H1 (cell line): ENCODE measurements around the gene C17orf50. TPM values are rescaled to one million over a fixed set of nuclear protein-coding genes. Genes with fewer than 3 reads are reported as not detected.

Experiments used
- ATF3 ChIP-seq: IDR thresholded peaks from 2 replicates; pipeline ENCODE4 v1.6.1; 2011; ENCODE audit warnings: low read depth, mild to moderate bottlenecking, low read length; ENCODE audit not compliant: insufficient read depth
- BCL11A ChIP-seq, 2 experiments: IDR thresholded peaks; one replicate each; pipeline ENCODE4 v1.6.1; 2011; ENCODE audit warnings: low read depth in 2 of 2, low read length in 2 of 2, mild to moderate bottlenecking in 2 of 2
- CBX5 ChIP-seq: fragments of 300-800, 300-1000 bp; sonication (generic); IDR thresholded peaks from 2 replicates; pipeline ENCODE4 v1.7.1; 2016; ENCODE audit warnings: antibody characterized with exemption, low read length, low read depth
- EP300 ChIP-seq, 2 experiments: IDR thresholded peaks; 1 replicate in 1 of 2; 2 replicates in 1 of 2; pipeline ENCODE4 v1.6.1; 2011 to 2012; ENCODE audit warnings: low read depth in 2 of 2, low read length in 2 of 2, mild to moderate bottlenecking in 2 of 2, borderline replicate concordance in 1 of 2, inconsistent platforms in 1 of 2, moderate library complexity in 1 of 2
- EZH2 ChIP-seq: fragments of 200-600 bp; sonication (generic); IDR thresholded peaks from 2 replicates; pipeline ENCODE4 v1.7.1; 2012; ENCODE audit warnings: low read depth, mild to moderate bottlenecking, moderate library complexity, low read length, inconsistent platforms; ENCODE audit not compliant: severe bottlenecking
- HDAC2 ChIP-seq, 2 experiments: fragments of 300-600 bp in 1 of 2; sonication (generic) in 1 of 2; IDR thresholded peaks; 2 replicates each; pipeline ENCODE4 v1.6.1; 2011 to 2012; ENCODE audit warnings: low read depth in 2 of 2, low read length in 2 of 2, mild to moderate bottlenecking in 2 of 2, moderate library complexity in 2 of 2, borderline replicate concordance in 1 of 2, inconsistent platforms in 1 of 2
- HDAC6 ChIP-seq: IDR thresholded peaks from one replicate; pipeline ENCODE4 v1.7.1; 2012; ENCODE audit warnings: low read depth, mild to moderate bottlenecking, inconsistent platforms, low read length, moderate library complexity
- PHF8 ChIP-seq: fragments of 200-600 bp; sonication (generic); conservative IDR thresholded peaks from 2 replicates; pipeline ENCODE4 v1.7.1; 2012; ENCODE audit warnings: low read depth, mild to moderate bottlenecking, inconsistent platforms, low read length, moderate library complexity
- RFX5 ChIP-seq: IDR thresholded peaks from 2 replicates; pipeline ENCODE4 v1.6.1; 2011; ENCODE audit warnings: low read depth, low read length, improper control_type of control experiment, borderline replicate concordance
- SIRT6 ChIP-seq: IDR thresholded peaks from one replicate; pipeline ENCODE4 v1.7.1; 2012; ENCODE audit warnings: low read length, inconsistent platforms
- SIX5 ChIP-seq: IDR thresholded peaks from 2 replicates; pipeline ENCODE4 v1.6.1; 2011; ENCODE audit warnings: mild to moderate bottlenecking, low read depth, low read length
- SP1 ChIP-seq: IDR thresholded peaks from 2 replicates; pipeline ENCODE4 v1.6.1; 2011; ENCODE audit warnings: low read depth, low read length
- SRF ChIP-seq: IDR thresholded peaks from 2 replicates; pipeline ENCODE4 v1.6.1; 2011; ENCODE audit warnings: mild to moderate bottlenecking, low read depth, low read length, moderate library complexity
- YY1 ChIP-seq: IDR thresholded peaks from 2 replicates; pipeline ENCODE4 v1.6.1; 2011; ENCODE audit warnings: low read depth, mild to moderate bottlenecking, low read length
- ZNF274 ChIP-seq: IDR thresholded peaks from 2 replicates; pipeline ENCODE4 v1.7.0; 2012; ENCODE audit warnings: low read length, borderline replicate concordance; ENCODE audit errors: extremely low read depth
- polyA plus RNA-seq, 7 experiments: library from polyadenylated mRNA; depleted of rRNA in 3 of 7; stranded (reverse) in 5 of 7; unstranded in 2 of 7; fragments of >200 nt in 5 of 7; fragments of 200-250 nt in 2 of 7; gene quantifications; 1 replicate in 5 of 7; 2 replicates in 1 of 7; 4 replicates in 1 of 7; pipeline versions ENCODE4 v1.2.1 to v1.2.3, GENCODE V29; 2011 to 2013; ENCODE audit warnings: missing spikeins in 2 of 7, mixed read lengths in 2 of 7
- total RNA-seq: library from RNA; stranded (reverse); fragmentation: NEBNext Ultra II Directional; extraction: Animal tissue kit (Norgen Biotek cat#: 25700); gene quantifications from 2 replicates; pipeline ENCODE4 v1.2.1, GENCODE V29; 2021
- TF ChIP-seq, protein P1 (sequence below), 3 experiments: IDR thresholded peaks; 1 replicate in 2 of 3; 2 replicates in 1 of 3; pipeline versions ENCODE4 v1.5.1 to v1.6.1; 2011; ENCODE audit warnings: low read length in 3 of 3, mild to moderate bottlenecking in 3 of 3, inconsistent platforms in 2 of 3, low read depth in 1 of 3, moderate library complexity in 1 of 3; ENCODE audit not compliant: insufficient read depth in 1 of 3; ENCODE audit errors: control extremely low read depth in 1 of 3

The C17orf50 gene
- total and polyA plus RNA-seq, 2 of the 8 experiments (the other 6 are each of a cell fraction or from before 2014, with no cell fraction given): 0.12 TPM; not detected in 1

GRCh38 chr17:35804658-35805192 is 44.0 kb downstream of the C17orf50 start (continued):
- no peak for TF ChIP-seq BCL11A (IDR thresholded peaks at IDR 0.05; ENCODE audit: low read depth in 2 of 2, low read length in 2 of 2)
- TF ChIP-seq RFX5: no peak
- TF ChIP-seq SIRT6: no peak
- no peak for TF ChIP-seq SIX5
- TF ChIP-seq ATF3: 0 out of 2 replicates have a peak, but pooled peaks have one; percentile 31
- TF ChIP-seq, protein P1, sequence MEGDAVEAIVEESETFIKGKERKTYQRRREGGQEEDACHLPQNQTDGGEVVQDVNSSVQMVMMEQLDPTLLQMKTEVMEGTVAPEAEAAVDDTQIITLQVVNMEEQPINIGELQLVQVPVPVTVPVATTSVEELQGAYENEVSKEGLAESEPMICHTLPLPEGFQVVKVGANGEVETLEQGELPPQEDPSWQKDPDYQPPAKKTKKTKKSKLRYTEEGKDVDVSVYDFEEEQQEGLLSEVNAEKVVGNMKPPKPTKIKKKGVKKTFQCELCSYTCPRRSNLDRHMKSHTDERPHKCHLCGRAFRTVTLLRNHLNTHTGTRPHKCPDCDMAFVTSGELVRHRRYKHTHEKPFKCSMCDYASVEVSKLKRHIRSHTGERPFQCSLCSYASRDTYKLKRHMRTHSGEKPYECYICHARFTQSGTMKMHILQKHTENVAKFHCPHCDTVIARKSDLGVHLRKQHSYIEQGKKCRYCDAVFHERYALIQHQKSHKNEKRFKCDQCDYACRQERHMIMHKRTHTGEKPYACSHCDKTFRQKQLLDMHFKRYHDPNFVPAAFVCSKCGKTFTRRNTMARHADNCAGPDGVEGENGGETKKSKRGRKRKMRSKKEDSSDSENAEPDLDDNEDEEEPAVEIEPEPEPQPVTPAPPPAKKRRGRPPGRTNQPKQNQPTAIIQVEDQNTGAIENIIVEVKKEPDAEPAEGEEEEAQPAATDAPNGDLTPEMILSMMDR (IDR thresholded peaks at IDR 0.05; ENCODE audit: control extremely low read depth in 1 of 3, insufficient read depth in 1 of 3, low read depth in 1 of 3, low read length in 3 of 3): peak in 2 of 3 experiments; percentile 94 to 98; a peak in 3 of 4 replicates
- TF ChIP-seq SRF: 0 out of 2 replicates have a peak, but pooled peaks have one; percentile 29
- TF ChIP-seq ZNF274: no peak
- no peak for TF ChIP-seq PHF8
- TF ChIP-seq EP300 (IDR thresholded peaks at IDR 0.05; ENCODE audit: borderline replicate concordance in 1 of 2, low read depth in 2 of 2, low read length in 2 of 2): 0 out of 3 replicates have a peak, but pooled peaks of 1 of the 2 experiments have one; percentile 13
- TF ChIP-seq YY1: peak; percentile 79
- TF ChIP-seq HDAC2 (IDR thresholded peaks at IDR 0.05; ENCODE audit: borderline replicate concordance in 1 of 2, low read depth in 2 of 2, low read length in 2 of 2): no peak
- no peak for TF ChIP-seq HDAC6
- no peak for TF ChIP-seq EZH2
- TF ChIP-seq CBX5: no peak
- TF ChIP-seq SP1: no peak
- TF ChIP-seq, all 59 proteins: peak for 8
